Sigmoid colon (tissue), 4 donors: ENCODE results near the gene ELMO1.

Experiments used
- EP300 ChIP-seq, 4 donors: sonication (generic); formaldehyde crosslinking; IDR thresholded peaks; one replicate each; pipeline ENCODE4 v1.6.1; 2017; ENCODE audit warnings: antibody characterized with exemption in 4 of 4
- TF ChIP-seq, protein P1 (sequence below), 4 experiments: fragments of 450-650 bp in 3 of 4; fragments of 200-600 bp in 1 of 4; IDR thresholded peaks; one replicate each; pipeline ENCODE4 v1.5.1; 2016 to 2019; ENCODE audit warnings: antibody characterized with exemption in 4 of 4, mild to moderate bottlenecking in 3 of 4, moderate library complexity in 2 of 4

DNA sequence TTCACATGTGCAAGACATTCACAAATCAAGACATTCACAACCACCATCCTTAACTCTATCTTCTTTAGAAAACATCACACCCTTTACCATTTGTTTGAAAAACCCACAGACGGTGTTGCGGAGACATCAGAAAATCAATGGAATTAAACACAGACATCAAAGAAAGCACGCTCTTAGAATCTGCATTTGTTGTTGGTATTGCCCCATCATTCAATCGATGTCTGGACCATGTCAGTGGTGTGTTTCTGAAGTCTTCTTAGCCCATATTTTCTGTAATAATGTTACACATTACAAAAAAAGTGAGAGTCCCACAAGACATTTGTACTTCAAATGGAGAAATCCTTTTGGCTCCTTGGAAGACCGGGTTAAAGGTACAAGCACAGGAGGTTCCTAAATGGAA is 550.5 kb downstream of the ELMO1 start:
- TF ChIP-seq, protein P1, sequence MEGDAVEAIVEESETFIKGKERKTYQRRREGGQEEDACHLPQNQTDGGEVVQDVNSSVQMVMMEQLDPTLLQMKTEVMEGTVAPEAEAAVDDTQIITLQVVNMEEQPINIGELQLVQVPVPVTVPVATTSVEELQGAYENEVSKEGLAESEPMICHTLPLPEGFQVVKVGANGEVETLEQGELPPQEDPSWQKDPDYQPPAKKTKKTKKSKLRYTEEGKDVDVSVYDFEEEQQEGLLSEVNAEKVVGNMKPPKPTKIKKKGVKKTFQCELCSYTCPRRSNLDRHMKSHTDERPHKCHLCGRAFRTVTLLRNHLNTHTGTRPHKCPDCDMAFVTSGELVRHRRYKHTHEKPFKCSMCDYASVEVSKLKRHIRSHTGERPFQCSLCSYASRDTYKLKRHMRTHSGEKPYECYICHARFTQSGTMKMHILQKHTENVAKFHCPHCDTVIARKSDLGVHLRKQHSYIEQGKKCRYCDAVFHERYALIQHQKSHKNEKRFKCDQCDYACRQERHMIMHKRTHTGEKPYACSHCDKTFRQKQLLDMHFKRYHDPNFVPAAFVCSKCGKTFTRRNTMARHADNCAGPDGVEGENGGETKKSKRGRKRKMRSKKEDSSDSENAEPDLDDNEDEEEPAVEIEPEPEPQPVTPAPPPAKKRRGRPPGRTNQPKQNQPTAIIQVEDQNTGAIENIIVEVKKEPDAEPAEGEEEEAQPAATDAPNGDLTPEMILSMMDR (IDR thresholded peaks at IDR 0.05) = no peak
- TF ChIP-seq EP300 (IDR thresholded peaks at IDR 0.05) = no peak
